Fibroblast of lung (primary cell): ENCODE data around the gene KAT2A. TPM values are rescaled to one million over a fixed set of nuclear protein-coding genes. Genes with fewer than 3 reads are reported as not detected.
A peak's percentile ranks its signal among the peaks of the same experiment; 100 is the strongest.

ENCODE experiments used
- DNase-seq, 2 donors: peaks; one replicate each; pipeline versions ENCODE4 v3.0.0 to v3.0.0-alpha.2; 2010; ENCODE audit warnings: low read depth in 2 of 2
- H2AFZ ChIP-seq: 2 replicates; pipeline ENCODE4 v1.5.1; 2012; ENCODE audit warnings: low read length, control low read depth, inconsistent platforms
- H3K27ac ChIP-seq: 2 replicates; pipeline ENCODE4 v1.5.1; 2011; ENCODE audit warnings: low read length, control low read depth; ENCODE audit not compliant: insufficient read depth
- H3K27me3 ChIP-seq: 2 replicates; pipeline ENCODE4 v1.5.1; 2011; ENCODE audit warnings: mild to moderate bottlenecking, low read length; ENCODE audit not compliant: control insufficient read depth, insufficient read depth
- H3K36me3 ChIP-seq: 2 replicates; pipeline ENCODE4 v1.5.1; 2011; ENCODE audit warnings: low read length; ENCODE audit not compliant: control insufficient read depth, insufficient read depth
- H3K4me1 ChIP-seq: 2 replicates; pipeline ENCODE4 v1.5.1; 2011; ENCODE audit warnings: low read length; ENCODE audit not compliant: control insufficient read depth, insufficient read depth; ENCODE audit errors: extremely low read depth
- H3K4me2 ChIP-seq: 2 replicates; pipeline ENCODE4 v1.5.1; 2011; ENCODE audit warnings: low read length, control low read depth; ENCODE audit not compliant: insufficient read depth; ENCODE audit errors: extremely low read depth
- H3K4me3 ChIP-seq, 4 experiments: fragments of 200-600 bp in 1 of 4; sonication (generic) in 1 of 4; replicated peaks in 1 of 4; 2 replicates each; pipeline ENCODE4 v1.5.1; 2011 to 2016; ENCODE audit warnings: low read length in 4 of 4, low read depth in 3 of 4, mild to moderate bottlenecking in 3 of 4, control low read depth in 2 of 4, inconsistent platforms in 1 of 4, mixed read lengths in 1 of 4; ENCODE audit not compliant: insufficient read depth in 1 of 4; ENCODE audit errors: control extremely low read depth in 1 of 4
- H3K79me2 ChIP-seq: 2 replicates; pipeline ENCODE4 v1.5.1; 2012; ENCODE audit warnings: mild to moderate bottlenecking, low read length, inconsistent platforms; ENCODE audit not compliant: control insufficient read depth, insufficient read depth
- H3K9ac ChIP-seq: 2 replicates; pipeline ENCODE4 v1.5.1; 2011; ENCODE audit warnings: mild to moderate bottlenecking, low read length, control low read depth; ENCODE audit not compliant: insufficient read depth
- H3K9me3 ChIP-seq: 2 replicates; pipeline ENCODE4 v1.5.1; 2012; ENCODE audit warnings: low read depth, low read length; ENCODE audit not compliant: control insufficient read depth, insufficient read depth
- H4K20me1 ChIP-seq: 2 replicates; pipeline ENCODE4 v1.5.1; 2011; ENCODE audit warnings: low read length; ENCODE audit not compliant: control insufficient read depth, insufficient read depth; ENCODE audit errors: extremely low read depth
- CTCF ChIP-seq, 2 donors: IDR thresholded peaks in 1 of 2; conservative IDR thresholded peaks in 1 of 2; 1 replicate in 1 of 2; 2 replicates in 1 of 2; pipeline ENCODE4 v1.5.1; 2011 to 2012; ENCODE audit warnings: low read length in 2 of 2, control low read depth in 1 of 2, inconsistent platforms in 1 of 2, low read depth in 1 of 2, mild to moderate bottlenecking in 1 of 2
- EZH2 ChIP-seq: IDR thresholded peaks from 2 replicates; pipeline ENCODE4 v1.5.1; 2012; ENCODE audit warnings: low read length, control low read depth, mild to moderate bottlenecking; ENCODE audit errors: missing control alignments
- polyA plus RNA-seq, 2 donors: library from polyadenylated mRNA; depleted of rRNA in 1 of 2; stranded (reverse) in 1 of 2; unstranded in 1 of 2; fragments of >200 nt; gene quantifications; 2 replicates each; pipeline ENCODE4 v1.2.1, GENCODE V29; 2011 to 2012; ENCODE audit warnings: missing spikeins in 1 of 2
- total RNA-seq: library from RNA; depleted of rRNA; stranded (reverse); fragments of >200 nt; gene quantifications from 2 replicates; pipeline ENCODE4 v1.2.1, GENCODE V29; 2014

KAT2A gene
- total and polyA plus RNA-seq, 2 donors (not counting 1 experiment from before 2014, with no cell fraction given), result 7.8 to 9.1 TPM

- no peaks in the 10 kb centered on the region for H3K36me3 ChIP-seq
- no peak overlapping the region for H3K27ac ChIP-seq
- H4K20me1 ChIP-seq, result no peaks in the 10 kb centered on the region
- no peak overlapping the region for H3K4me3 ChIP-seq
- H3K4me2 ChIP-seq, result no peak overlapping the region
- H3K27me3 ChIP-seq, result peaks cover 31% of the 10 kb centered on the region
- no peaks in the 10 kb centered on the region for H3K4me1 ChIP-seq
- no peaks in the 10 kb centered on the region for H3K9me3 ChIP-seq
- H3K9ac ChIP-seq, result no peak overlapping the region
- DNase-seq, result no peak
- TF ChIP-seq CTCF (conservative IDR thresholded peaks at IDR 0.05 in 1 of 2, IDR thresholded peaks at IDR 0.05 in 1 of 2; ENCODE audit: low read depth in 1 of 2, low read length in 2 of 2) (no peak), EZH2 (no peak)
- H2AFZ ChIP-seq, result no peak overlapping the region
- no peaks in the 10 kb centered on the region for H3K79me2 ChIP-seq
These were observed 52.2 kb downstream of the KAT2A start for GRCh38 chr17:42068979-42069378.

GRCh38 chr17:42067371-42068091 is 53.6 kb downstream of the KAT2A start:
- Histone ChIP-seq H3K4me2 (no peak overlapping the region), H3K4me3 (no peak overlapping the region), H3K36me3 (no peaks in the 10 kb centered on the region), H2AFZ (no peak overlapping the region), H3K27me3 (peaks cover 27% of the 10 kb centered on the region), H3K27ac (no peak overlapping the region), H3K4me1 (no peaks in the 10 kb centered on the region), H3K79me2 (no peaks in the 10 kb centered on the region), H4K20me1 (no peaks in the 10 kb centered on the region), H3K9me3 (no peaks in the 10 kb centered on the region), H3K9ac (no peak overlapping the region)
- DNase-seq, result peak; percentile 11 to 29
- TF ChIP-seq EZH2 (no peak), CTCF (conservative IDR thresholded peaks at IDR 0.05 in 1 of 2, IDR thresholded peaks at IDR 0.05 in 1 of 2; ENCODE audit: low read depth in 1 of 2, low read length in 2 of 2) (peak; percentile 77 to 95)

GRCh38 chr17:42065201-42065600 is 56.0 kb downstream of the KAT2A start:
- Histone ChIP-seq H3K9me3 (no peaks in the 10 kb centered on the region), H3K27me3 (peaks cover 9% of the 10 kb centered on the region), H3K9ac (no peak overlapping the region), H3K27ac (no peak overlapping the region), H3K4me1 (no peaks in the 10 kb centered on the region), H2AFZ (no peak overlapping the region), H3K36me3 (no peaks in the 10 kb centered on the region), H4K20me1 (no peaks in the 10 kb centered on the region), H3K4me3 (no peak overlapping the region), H3K4me2 (no peak overlapping the region), H3K79me2 (no peaks in the 10 kb centered on the region)
- TF ChIP-seq EZH2 (no peak), CTCF (conservative IDR thresholded peaks at IDR 0.05 in 1 of 2, IDR thresholded peaks at IDR 0.05 in 1 of 2; ENCODE audit: low read depth in 1 of 2, low read length in 2 of 2) (no peak)
- DNase-seq, result no peak

Other genes starting within 250 kb of the KAT2A start
- 108 and 312 TPM in 2 replicates for gene ACLY, start 202.4 kb downstream of the KAT2A start, total RNA-seq
- 225 and 241 TPM in 2 replicates for gene ACLY, start 202.4 kb downstream of the KAT2A start, polyA plus RNA-seq
- gene ODAD4, start 190.8 kb downstream of the KAT2A start, total RNA-seq, result 0.99 and 1.3 TPM in 2 replicates
- 0.36 and 0.50 TPM in 2 replicates for gene ODAD4, start 190.8 kb downstream of the KAT2A start, polyA plus RNA-seq
- 50.6 and 60.4 TPM in 2 replicates for gene CNP, start 154.6 kb downstream of the KAT2A start, total RNA-seq
- 57.7 and 59.9 TPM in 2 replicates for gene CNP, start 154.6 kb downstream of the KAT2A start, polyA plus RNA-seq
- gene DNAJC7, start 103.9 kb downstream of the KAT2A start, total RNA-seq, result 59.6 and 78.8 TPM in 2 replicates
- 53.5 and 56.4 TPM in 2 replicates for gene DNAJC7, start 103.9 kb downstream of the KAT2A start, polyA plus RNA-seq
- gene NKIRAS2, start 101.3 kb downstream of the KAT2A start, total RNA-seq, result 18.8 and 19.8 TPM in 2 replicates
- 36.0 and 37.7 TPM in 2 replicates for gene NKIRAS2, start 101.3 kb downstream of the KAT2A start, polyA plus RNA-seq
- gene C17orf113, start 70.8 kb downstream of the KAT2A start, total RNA-seq, result 0.26 and 0.66 TPM in 2 replicates
- gene C17orf113, start 70.8 kb downstream of the KAT2A start, polyA plus RNA-seq, result 0.02 and 0.07 TPM in 2 replicates
- gene ZNF385C, start 22.9 kb downstream of the KAT2A start, total RNA-seq, result under 0.01 TPM in 1 of 2 replicates, not detected in the other
- 0.03 TPM in 1 of 2 replicates, not detected in the other for gene ZNF385C, start 22.9 kb downstream of the KAT2A start, polyA plus RNA-seq
- gene DHX58, start 8.7 kb downstream of the KAT2A start, total RNA-seq, result 12.3 and 18.3 TPM in 2 replicates
- 7.1 and 8.0 TPM in 2 replicates for gene DHX58, start 8.7 kb downstream of the KAT2A start, polyA plus RNA-seq
- gene HSPB9, start 1.4 kb upstream of the KAT2A start, total RNA-seq, result not detected in 2 replicates
- not detected in 2 replicates for gene HSPB9, start 1.4 kb upstream of the KAT2A start, polyA plus RNA-seq
- gene RAB5C, start 33.6 kb upstream of the KAT2A start, total RNA-seq, result 44.7 and 65.2 TPM in 2 replicates
- gene RAB5C, start 33.6 kb upstream of the KAT2A start, polyA plus RNA-seq, result 162 and 197 TPM in 2 replicates
- not detected in 2 replicates for gene KCNH4, start 59.8 kb upstream of the KAT2A start, total RNA-seq
- gene KCNH4, start 59.8 kb upstream of the KAT2A start, polyA plus RNA-seq, result 0.01 and 0.03 TPM in 2 replicates
- not detected in 2 replicates for gene HCRT, start 64.1 kb upstream of the KAT2A start, total RNA-seq
- gene HCRT, start 64.1 kb upstream of the KAT2A start, polyA plus RNA-seq, result not detected in 2 replicates
- 20.0 and 26.6 TPM in 2 replicates for gene GHDC, start 73.1 kb upstream of the KAT2A start, total RNA-seq
- 6.1 and 6.7 TPM in 2 replicates for gene GHDC, start 73.1 kb upstream of the KAT2A start, polyA plus RNA-seq
- gene STAT5B, start 155.0 kb upstream of the KAT2A start, total RNA-seq, result 24.4 and 25.9 TPM in 2 replicates
- 18.0 and 29.6 TPM in 2 replicates for gene STAT5B, start 155.0 kb upstream of the KAT2A start, polyA plus RNA-seq
- 26.2 and 28.4 TPM in 2 replicates for gene STAT5A, start 167.1 kb upstream of the KAT2A start, total RNA-seq
- gene STAT5A, start 167.1 kb upstream of the KAT2A start, polyA plus RNA-seq, result 5.5 and 6.9 TPM in 2 replicates